ENCODE results near the gene PUSL1. TPM values are rescaled to one million over a fixed set of nuclear protein-coding genes. Genes with fewer than 3 reads are reported as not detected.

Gene PUSL1
- polyA plus RNA-seq, 5 donors: 4.6 to 12.3 (median 6.4) TPM

- no peak for DNase-seq
Measured at GRCh38 chr1:1351511-1352427, 43.4 kb downstream of the PUSL1 start.

- no peak for DNase-seq
Measured at GRCh38 chr1:1352786-1353388, 44.5 kb downstream of the PUSL1 start.

- DNase-seq: no peak
Measured at GRCh38 chr1:1353389-1354151, 45.2 kb downstream of the PUSL1 start.

GRCh38 chr1:1354271-1355247, 46.2 kb downstream of the PUSL1 start:
- no peak for DNase-seq

- DNase-seq: no peak
Measured at GRCh38 chr1:1355416-1355815, 47.0 kb downstream of the PUSL1 start.

GRCh38 chr1:1356166-1356795, 47.9 kb downstream of the PUSL1 start:
- DNase-seq: no peak

- no peak for DNase-seq
Measured at GRCh38 chr1:1356796-1357401, 48.5 kb downstream of the PUSL1 start.

GRCh38 chr1:1357871-1358432, 49.6 kb downstream of the PUSL1 start:
- DNase-seq: peak in 1 of 2 donors; percentile 62

- peak; percentile 89 for DNase-seq
Measured at GRCh38 chr1:1358433-1359271, 50.3 kb downstream of the PUSL1 start, which contains the start of gene MXRA8. MXRA8 (minus strand) TSS chr1:1358555; CDS start chr1:1358504, 51 bp downstream.

GRCh38 chr1:1359308-1359663, 50.9 kb downstream of the PUSL1 start:
- no peak for DNase-seq

GRCh38 chr1:1359664-1360468, 51.5 kb downstream of the PUSL1 start:
- no peak for DNase-seq

GRCh38 chr1:1360506-1361169, 52.2 kb downstream of the PUSL1 start:
- no peak for DNase-seq

Other genes starting within 250 kb of the PUSL1 start
- under 1 TPM; 0.06 to 0.22 (median 0.13) TPM for gene RNF223, start 234.3 kb upstream of the PUSL1 start, polyA plus RNA-seq (ENCODE audit: insufficient read depth in 1 of 5, insufficient read length in 5 of 5, low replicate concordance in 1 of 5)
- 10 to 100 TPM in 2 of 5 donors, 1 to 10 TPM in 3; 6.8 to 17.5 (median 10.0) TPM for gene C1orf159, start 192.5 kb upstream of the PUSL1 start, polyA plus RNA-seq (ENCODE audit: insufficient read depth in 1 of 5, insufficient read length in 5 of 5, low replicate concordance in 1 of 5)
- gene TTLL10, start 134.7 kb upstream of the PUSL1 start, polyA plus RNA-seq (ENCODE audit: insufficient read depth in 1 of 5, insufficient read length in 5 of 5, low replicate concordance in 1 of 5): 1 to 10 TPM in 4 of 5 donors, under 1 TPM in 1; 0.47 to 2.9 (median 1.7) TPM
- 1 to 10 TPM in 1 of 5 donors, under 1 TPM in 4; 0.28 to 1.4 (median 0.93) TPM for gene TNFRSF18, start 102.0 kb upstream of the PUSL1 start, polyA plus RNA-seq (ENCODE audit: insufficient read depth in 1 of 5, insufficient read length in 5 of 5, low replicate concordance in 1 of 5)
- gene TNFRSF4, start 94.4 kb upstream of the PUSL1 start, polyA plus RNA-seq (ENCODE audit: insufficient read depth in 1 of 5, insufficient read length in 5 of 5, low replicate concordance in 1 of 5): 1 to 10 TPM; 2.0 to 5.8 (median 4.1) TPM
- gene SDF4, start 76.6 kb upstream of the PUSL1 start, polyA plus RNA-seq (ENCODE audit: insufficient read depth in 1 of 5, insufficient read length in 5 of 5, low replicate concordance in 1 of 5): 100 to 1,000 TPM in 2 of 5 donors, 10 to 100 TPM in 3; 75.3 to 125 (median 89.3) TPM
- gene B3GALT6, start 76.4 kb upstream of the PUSL1 start, polyA plus RNA-seq (ENCODE audit: insufficient read depth in 1 of 5, insufficient read length in 5 of 5, low replicate concordance in 1 of 5): 10 to 100 TPM; 13.1 to 25.0 (median 14.8) TPM
- 1 to 10 TPM in 1 of 5 donors, under 1 TPM in 4; 0.41 to 1.7 (median 0.58) TPM for gene C1QTNF12, start 61.9 kb upstream of the PUSL1 start, polyA plus RNA-seq (ENCODE audit: insufficient read depth in 1 of 5, insufficient read length in 5 of 5, low replicate concordance in 1 of 5)
- gene UBE2J2, start 34.7 kb upstream of the PUSL1 start, polyA plus RNA-seq (ENCODE audit: insufficient read depth in 1 of 5, insufficient read length in 5 of 5, low replicate concordance in 1 of 5): 10 to 100 TPM; 40.4 to 69.2 (median 49.8) TPM
- gene SCNN1D, start 28.2 kb upstream of the PUSL1 start, polyA plus RNA-seq (ENCODE audit: insufficient read depth in 1 of 5, insufficient read length in 5 of 5, low replicate concordance in 1 of 5): 10 to 100 TPM in 1 of 5 donors, 1 to 10 TPM in 4; 3.7 to 11.2 (median 8.6) TPM
- gene ACAP3, start 667 bp upstream of the PUSL1 start, polyA plus RNA-seq (ENCODE audit: insufficient read depth in 1 of 5, insufficient read length in 5 of 5, low replicate concordance in 1 of 5): 10 to 100 TPM; 26.3 to 61.2 (median 38.8) TPM
- gene INTS11, start 16.1 kb downstream of the PUSL1 start, polyA plus RNA-seq (ENCODE audit: insufficient read depth in 1 of 5, insufficient read length in 5 of 5, low replicate concordance in 1 of 5): 100 to 1,000 TPM; 102 to 144 (median 126) TPM
- 10 to 100 TPM in 4 of 5 donors, 1 to 10 TPM in 1; 9.4 to 22.0 (median 12.4) TPM for gene CPTP, start 16.2 kb downstream of the PUSL1 start, polyA plus RNA-seq (ENCODE audit: insufficient read depth in 1 of 5, insufficient read length in 5 of 5, low replicate concordance in 1 of 5)
- under 1 TPM; 0.24 to 0.88 (median 0.49) TPM for gene TAS1R3, start 22.7 kb downstream of the PUSL1 start, polyA plus RNA-seq (ENCODE audit: insufficient read depth in 1 of 5, insufficient read length in 5 of 5, low replicate concordance in 1 of 5)
- gene DVL1, start 40.8 kb downstream of the PUSL1 start, polyA plus RNA-seq (ENCODE audit: insufficient read depth in 1 of 5, insufficient read length in 5 of 5, low replicate concordance in 1 of 5): 10 to 100 TPM; 19.5 to 51.3 (median 29.9) TPM
- gene MXRA8, start 50.0 kb downstream of the PUSL1 start, polyA plus RNA-seq (ENCODE audit: insufficient read depth in 1 of 5, insufficient read length in 5 of 5, low replicate concordance in 1 of 5): 100 to 1,000 TPM; 108 to 164 (median 155) TPM
- gene AURKAIP1, start 66.6 kb downstream of the PUSL1 start, polyA plus RNA-seq (ENCODE audit: insufficient read depth in 1 of 5, insufficient read length in 5 of 5, low replicate concordance in 1 of 5): 10 to 100 TPM; 36.5 to 88.5 (median 46.3) TPM
- gene CCNL2, start 90.7 kb downstream of the PUSL1 start, polyA plus RNA-seq (ENCODE audit: insufficient read depth in 1 of 5, insufficient read length in 5 of 5, low replicate concordance in 1 of 5): 100 to 1,000 TPM; 256 to 387 (median 327) TPM
- gene MRPL20, start 98.7 kb downstream of the PUSL1 start, polyA plus RNA-seq (ENCODE audit: insufficient read depth in 1 of 5, insufficient read length in 5 of 5, low replicate concordance in 1 of 5): 100 to 1,000 TPM in 3 of 5 donors, 10 to 100 TPM in 2; 88.3 to 150 (median 104) TPM
- 10 to 100 TPM; 22.2 to 46.8 (median 35.6) TPM for gene ANKRD65, start 112.7 kb downstream of the PUSL1 start, polyA plus RNA-seq (ENCODE audit: insufficient read depth in 1 of 5, insufficient read length in 5 of 5, low replicate concordance in 1 of 5)
- gene VWA1, start 127.1 kb downstream of the PUSL1 start, polyA plus RNA-seq (ENCODE audit: insufficient read depth in 1 of 5, insufficient read length in 5 of 5, low replicate concordance in 1 of 5): 100 to 1,000 TPM in 1 of 5 donors, 10 to 100 TPM in 4; 39.8 to 147 (median 63.9) TPM
- gene ATAD3C, start 141.1 kb downstream of the PUSL1 start, polyA plus RNA-seq (ENCODE audit: insufficient read depth in 1 of 5, insufficient read length in 5 of 5, low replicate concordance in 1 of 5): 1 to 10 TPM; 2.1 to 4.0 (median 3.3) TPM
- gene ATAD3B, start 163.2 kb downstream of the PUSL1 start, polyA plus RNA-seq (ENCODE audit: insufficient read depth in 1 of 5, insufficient read length in 5 of 5, low replicate concordance in 1 of 5): 10 to 100 TPM; 13.1 to 23.5 (median 14.8) TPM
- 10 to 100 TPM; 13.8 to 31.6 (median 18.3) TPM for gene ATAD3A, start 203.6 kb downstream of the PUSL1 start, polyA plus RNA-seq (ENCODE audit: insufficient read depth in 1 of 5, insufficient read length in 5 of 5, low replicate concordance in 1 of 5)
- 1 to 10 TPM; 3.8 to 8.1 (median 4.5) TPM for gene TMEM240, start 232.0 kb downstream of the PUSL1 start, polyA plus RNA-seq (ENCODE audit: insufficient read depth in 1 of 5, insufficient read length in 5 of 5, low replicate concordance in 1 of 5)

Data from right lung (tissue), 5 donors.